Immature natural killer cell (primary cell): ENCODE measurements around the gene ANXA3. TPM values are rescaled to one million over a fixed set of nuclear protein-coding genes. Genes with fewer than 3 reads are reported as not detected.

Source experiments
- DNase-seq, 3 donors: peaks; one replicate each; pipeline ENCODE4 v3.0.0; 2022; ENCODE audit warnings: mixed read lengths in 1 of 3
- H3K27ac Mint-ChIP-seq, 6 donors: one replicate each; pipeline ENCODE4 v1.8.0; 2020; ENCODE audit warnings: mixed read lengths in 6 of 6, mild to moderate bottlenecking in 5 of 6, inconsistent platforms in 4 of 6, moderate library complexity in 3 of 6
- H3K27me3 Mint-ChIP-seq, 3 donors: one replicate each; pipeline ENCODE4 v1.8.0; 2020 to 2021; ENCODE audit warnings: low read depth in 3 of 3, mild to moderate bottlenecking in 3 of 3, mixed read lengths in 3 of 3, moderate library complexity in 3 of 3, inconsistent platforms in 1 of 3
- H3K36me3 Mint-ChIP-seq, 3 donors: one replicate each; pipeline ENCODE4 v1.8.0; 2020; ENCODE audit warnings: mixed read lengths in 3 of 3, inconsistent platforms in 2 of 3, mild to moderate bottlenecking in 2 of 3
- H3K4me1 Mint-ChIP-seq, 2 donors: one replicate each; pipeline ENCODE4 v1.8.0; 2020; ENCODE audit warnings: inconsistent platforms in 2 of 2, mild to moderate bottlenecking in 2 of 2, mixed read lengths in 2 of 2, moderate library complexity in 1 of 2
- H3K4me3 Mint-ChIP-seq, 5 donors: one replicate each; pipeline ENCODE4 v1.8.0; 2020; ENCODE audit warnings: mild to moderate bottlenecking in 5 of 5, mixed read lengths in 5 of 5, inconsistent platforms in 3 of 5, moderate library complexity in 3 of 5
- H3K9me3 Mint-ChIP-seq, 6 donors: one replicate each; pipeline ENCODE4 v1.8.0; 2020; ENCODE audit warnings: mild to moderate bottlenecking in 6 of 6, mixed read lengths in 6 of 6, inconsistent platforms in 4 of 6, moderate library complexity in 3 of 6
- polyA plus RNA-seq, 3 donors: library from polyadenylated mRNA; unstranded; fragments of 300-500 nt; fragmentation: Illumina TruSeq; gene quantifications; one replicate each; pipeline ENCODE4 v1.2.3, GENCODE V29; 2021

Gene ANXA3
- polyA plus RNA-seq, 3 donors from 2014 or later = not detected

- Mint-ChIP-seq H3K4me1 (peaks cover 3 to 6% of the 10 kb centered on the region in 2 donors), H3K4me3 (no peak overlapping the region), H3K36me3 (no peaks in the 10 kb centered on the region)
Observed at GRCh38 chr4:78552389-78553042, 946 bp downstream of the ANXA3 start.

DNA sequence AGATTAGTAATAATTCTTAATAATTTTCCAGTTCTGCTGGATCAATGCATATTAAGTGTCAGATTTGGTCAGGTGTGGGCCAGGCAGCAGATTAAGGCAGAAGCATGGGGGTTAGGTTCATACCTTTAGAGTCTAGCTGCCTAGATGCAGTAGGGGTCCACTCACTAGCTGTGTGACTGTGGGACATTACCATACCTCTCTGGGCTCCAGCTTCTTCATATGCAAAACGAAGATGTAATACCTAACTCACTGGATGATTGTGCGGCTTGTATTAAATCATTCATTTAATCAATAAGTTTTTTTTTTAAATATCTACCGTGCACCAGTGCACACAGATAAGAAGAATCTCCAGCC lies 1.4 kb downstream of the ANXA3 start:
- no peak for DNase-seq
- peaks cover 0 to 1% (median 0%) of the 10 kb centered on the region in 6 donors for H3K9me3 Mint-ChIP-seq
- H3K4me1 Mint-ChIP-seq = peaks cover 3 to 6% of the 10 kb centered on the region in 2 donors
- no peak overlapping the region for H3K27ac Mint-ChIP-seq
- H3K27me3 Mint-ChIP-seq = peaks cover 3 to 15% (median 13%) of the 10 kb centered on the region in 3 donors
- no peaks in the 10 kb centered on the region for H3K36me3 Mint-ChIP-seq
- H3K4me3 Mint-ChIP-seq = no peak overlapping the region

More at GRCh38 chr4:78552389-78553042, 946 bp downstream of the ANXA3 start:
- DNase-seq = no peak
- H3K9me3 Mint-ChIP-seq = peaks cover 0 to 1% (median 0%) of the 10 kb centered on the region in 6 donors
- no peak overlapping the region for H3K27ac Mint-ChIP-seq
- peaks cover 3 to 15% (median 13%) of the 10 kb centered on the region in 3 donors for H3K27me3 Mint-ChIP-seq

GRCh38 chr4:78553529-78554060 lies 2.0 kb downstream of the ANXA3 start:
- Mint-ChIP-seq H3K9me3 (peaks cover 0 to 1% (median 0%) of the 10 kb centered on the region in 6 donors), H3K4me1 (peaks cover 3 to 6% of the 10 kb centered on the region in 2 donors)

GRCh38 chr4:78556665-78557064 lies 5.1 kb downstream of the ANXA3 start:
- Mint-ChIP-seq H3K36me3 (no peaks in the 10 kb centered on the region), H3K9me3 (no peaks in the 10 kb centered on the region), H3K27ac (no peak overlapping the region), H3K4me1 (no peaks in the 10 kb centered on the region), H3K4me3 (no peak overlapping the region), H3K27me3 (peaks cover 0 to 8% (median 7%) of the 10 kb centered on the region in 3 donors)
- no peak for DNase-seq

More at GRCh38 chr4:78553529-78554060, 2.0 kb downstream of the ANXA3 start:
- no peak overlapping the region for H3K27ac Mint-ChIP-seq
- no peak overlapping the region for H3K4me3 Mint-ChIP-seq
- H3K36me3 Mint-ChIP-seq = no peaks in the 10 kb centered on the region
- DNase-seq = no peak
- H3K27me3 Mint-ChIP-seq = peaks cover 3 to 15% (median 13%) of the 10 kb centered on the region in 3 donors

- no peaks in the 10 kb centered on the region for H3K36me3 Mint-ChIP-seq
- DNase-seq = no peak
- peaks cover 0 to 8% (median 7%) of the 10 kb centered on the region in 3 donors for H3K27me3 Mint-ChIP-seq
- H3K4me1 Mint-ChIP-seq = no peaks in the 10 kb centered on the region
- no peaks in the 10 kb centered on the region for H3K9me3 Mint-ChIP-seq
- no peak overlapping the region for H3K27ac Mint-ChIP-seq
- H3K4me3 Mint-ChIP-seq = no peak overlapping the region
Observed at GRCh38 chr4:78557841-78558240, 6.3 kb downstream of the ANXA3 start.

DNA sequence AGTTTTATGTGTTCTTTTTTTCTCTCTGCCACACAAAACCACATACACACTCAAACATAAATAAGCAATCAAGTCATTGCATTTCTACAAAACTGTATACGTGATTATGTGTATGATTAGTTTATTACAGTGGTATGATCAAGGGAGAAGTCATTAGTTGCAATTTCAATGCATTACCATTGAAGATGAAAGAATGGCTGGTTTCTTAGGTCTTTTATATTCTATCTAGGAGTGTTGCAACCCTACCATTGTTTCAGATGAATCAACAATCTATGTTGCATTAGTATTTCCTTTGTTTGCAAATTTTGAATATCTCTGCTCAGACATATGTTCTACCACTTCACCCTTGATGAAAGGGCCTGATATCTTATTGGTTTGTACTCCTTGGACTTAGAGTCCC lies 6.8 kb downstream of the ANXA3 start:
- Mint-ChIP-seq H3K4me3 (no peak overlapping the region), H3K27me3 (peaks cover 0 to 7% (median 6%) of the 10 kb centered on the region in 3 donors), H3K36me3 (no peaks in the 10 kb centered on the region), H3K9me3 (no peaks in the 10 kb centered on the region), H3K4me1 (no peaks in the 10 kb centered on the region), H3K27ac (no peak overlapping the region)
- no peak for DNase-seq

DNA sequence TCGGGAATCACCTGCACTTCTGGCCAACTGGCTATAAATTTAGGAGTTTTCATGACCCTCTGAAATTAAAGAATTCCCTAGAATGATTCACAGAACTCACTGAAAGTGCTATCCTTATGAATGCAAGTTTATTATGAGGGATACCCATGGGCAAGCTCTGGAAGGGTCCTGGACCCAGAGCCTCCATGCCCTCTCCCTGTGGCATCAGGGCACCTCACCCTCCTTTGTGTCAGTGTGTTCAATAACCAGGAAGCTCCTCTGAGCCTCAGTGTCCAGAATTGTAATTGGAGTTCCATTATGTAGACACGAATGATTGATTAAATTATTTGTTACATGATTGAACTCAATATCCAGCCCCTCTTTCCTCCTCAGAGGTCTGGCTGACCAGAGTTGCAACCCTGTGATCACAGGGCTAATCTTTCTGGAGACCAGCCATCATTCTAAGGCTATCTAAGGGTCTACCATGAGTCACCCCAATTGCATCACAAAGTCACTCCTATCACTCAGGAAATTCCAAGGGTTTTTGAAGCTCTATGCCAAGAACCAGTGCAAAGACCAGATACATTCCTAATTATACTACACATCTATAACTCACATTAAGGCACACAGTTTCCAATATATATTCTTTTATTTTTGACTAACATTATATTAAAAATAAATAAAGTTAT lies 8.9 kb downstream of the ANXA3 start:
- Mint-ChIP-seq H3K27me3 (peaks cover 0 to 7% (median 0%) of the 10 kb centered on the region in 3 donors), H3K27ac (no peak overlapping the region), H3K36me3 (no peaks in the 10 kb centered on the region), H3K9me3 (no peaks in the 10 kb centered on the region), H3K4me1 (no peaks in the 10 kb centered on the region), H3K4me3 (no peak overlapping the region)
- no peak for DNase-seq

DNA sequence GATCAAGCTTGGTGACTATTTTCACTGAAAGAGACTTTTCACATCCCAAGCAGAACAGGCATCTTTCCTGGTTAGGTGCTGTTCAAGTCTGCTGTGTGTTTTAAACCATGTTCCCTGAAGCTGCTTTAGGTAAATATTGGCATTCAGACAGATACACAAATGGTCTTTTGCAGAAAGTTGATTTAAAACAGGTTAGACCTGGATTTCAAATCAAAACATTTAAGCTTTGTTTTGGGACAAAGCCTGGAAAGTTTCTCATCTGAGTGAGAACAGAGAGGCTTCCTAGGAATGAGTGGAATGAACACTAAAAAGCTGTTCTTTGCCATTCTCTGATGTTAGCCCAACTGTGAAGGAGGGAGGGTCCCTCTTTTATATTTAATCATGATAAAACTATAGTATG lies 10.1 kb downstream of the ANXA3 start:
- DNase-seq = no peak
- Mint-ChIP-seq H3K9me3 (no peaks in the 10 kb centered on the region), H3K27ac (no peak overlapping the region), H3K4me1 (no peaks in the 10 kb centered on the region), H3K4me3 (no peak overlapping the region), H3K27me3 (peaks cover 0 to 5% (median 2%) of the 10 kb centered on the region in 3 donors), H3K36me3 (no peaks in the 10 kb centered on the region)

- H3K27ac Mint-ChIP-seq = no peak overlapping the region
- H3K4me3 Mint-ChIP-seq = no peak overlapping the region
- peaks cover 0 to 2% (median 2%) of the 10 kb centered on the region in 3 donors for H3K27me3 Mint-ChIP-seq
- no peaks in the 10 kb centered on the region for H3K36me3 Mint-ChIP-seq
- DNase-seq = no peak
- no peaks in the 10 kb centered on the region for H3K9me3 Mint-ChIP-seq
- no peaks in the 10 kb centered on the region for H3K4me1 Mint-ChIP-seq
Observed at GRCh38 chr4:78562687-78563086, 11.1 kb downstream of the ANXA3 start.

GRCh38 chr4:78565971-78566372 lies 14.4 kb downstream of the ANXA3 start:
- peaks cover 0 to 5% (median 2%) of the 10 kb centered on the region in 3 donors for H3K27me3 Mint-ChIP-seq
- H3K4me1 Mint-ChIP-seq = no peaks in the 10 kb centered on the region
- no peak overlapping the region for H3K27ac Mint-ChIP-seq
- no peak for DNase-seq
- no peak overlapping the region for H3K4me3 Mint-ChIP-seq
- H3K36me3 Mint-ChIP-seq = no peaks in the 10 kb centered on the region
- H3K9me3 Mint-ChIP-seq = no peaks in the 10 kb centered on the region

DNA sequence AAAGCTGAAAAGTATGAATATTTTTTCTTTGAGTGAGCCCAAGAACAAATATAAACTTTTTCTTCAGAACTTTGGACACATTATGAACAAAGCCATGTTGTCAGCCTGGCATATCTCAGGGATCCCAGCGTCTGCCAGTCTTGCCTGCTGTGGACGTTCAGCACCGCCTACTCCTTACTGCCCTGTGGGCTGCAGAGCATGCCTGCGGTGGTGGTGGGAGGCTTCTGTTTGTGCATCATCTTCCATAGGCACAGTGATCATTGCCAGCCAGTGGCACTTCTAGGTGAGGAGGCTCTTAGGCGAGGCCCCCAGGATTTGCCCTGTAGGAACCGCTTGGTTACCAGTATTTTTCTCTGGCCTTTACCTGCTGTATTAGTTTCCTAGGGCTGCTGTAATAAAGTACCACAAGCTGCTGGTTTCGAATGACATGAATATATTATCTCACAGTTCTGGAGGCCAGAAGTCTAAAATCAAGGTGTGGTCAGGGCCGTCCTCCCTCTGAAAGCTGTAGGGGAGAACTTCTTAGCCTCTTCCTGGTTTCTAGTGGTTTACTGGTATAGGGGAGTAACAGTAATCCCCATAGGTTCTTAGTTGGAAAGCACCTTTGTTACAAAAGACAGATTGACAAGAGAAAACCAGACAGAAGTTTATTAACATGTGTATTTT lies 15.4 kb downstream of the ANXA3 start:
- Mint-ChIP-seq H3K27ac (no peak overlapping the region), H3K27me3 (peaks cover 0 to 5% (median 2%) of the 10 kb centered on the region in 3 donors), H3K4me3 (no peak overlapping the region), H3K4me1 (no peaks in the 10 kb centered on the region), H3K36me3 (no peaks in the 10 kb centered on the region), H3K9me3 (no peaks in the 10 kb centered on the region)
- no peak for DNase-seq

- Mint-ChIP-seq H3K36me3 (no peaks in the 10 kb centered on the region), H3K4me1 (no peaks in the 10 kb centered on the region), H3K27ac (no peak overlapping the region), H3K4me3 (no peak overlapping the region), H3K27me3 (peaks cover 0 to 5% (median 2%) of the 10 kb centered on the region in 3 donors), H3K9me3 (no peaks in the 10 kb centered on the region)
- no peak for DNase-seq
Observed at GRCh38 chr4:78567500-78568060, 16.0 kb downstream of the ANXA3 start.

GRCh38 chr4:78568640-78569305 lies 17.2 kb downstream of the ANXA3 start:
- Mint-ChIP-seq H3K4me1 (no peaks in the 10 kb centered on the region), H3K27ac (no peak overlapping the region), H3K27me3 (peaks cover 0 to 5% (median 2%) of the 10 kb centered on the region in 3 donors), H3K36me3 (no peaks in the 10 kb centered on the region), H3K4me3 (no peak overlapping the region), H3K9me3 (no peaks in the 10 kb centered on the region)
- DNase-seq = no peak
